Stimulated activated naive CD4-positive, alpha-beta T cell treated with Interleukin-2 at 50 U/mL for 16 hours (primary cell): ENCODE data around the gene ARMCX5.

Experiments used
- DNase-seq: peaks from one replicate; lab custom pipeline; 2025; lab: John Stamatoyannopoulos, UW

Gene ARMCX5

GRCh38 chrX:102599084-102599950 lies at the start of gene ARMCX5:
Gene ARMCX5 (plus strand): TSS chrX:102599515. CDS start chrX:102602142, 2,627 bp downstream.
- peak; percentile 67 for DNase-seq

DNA sequence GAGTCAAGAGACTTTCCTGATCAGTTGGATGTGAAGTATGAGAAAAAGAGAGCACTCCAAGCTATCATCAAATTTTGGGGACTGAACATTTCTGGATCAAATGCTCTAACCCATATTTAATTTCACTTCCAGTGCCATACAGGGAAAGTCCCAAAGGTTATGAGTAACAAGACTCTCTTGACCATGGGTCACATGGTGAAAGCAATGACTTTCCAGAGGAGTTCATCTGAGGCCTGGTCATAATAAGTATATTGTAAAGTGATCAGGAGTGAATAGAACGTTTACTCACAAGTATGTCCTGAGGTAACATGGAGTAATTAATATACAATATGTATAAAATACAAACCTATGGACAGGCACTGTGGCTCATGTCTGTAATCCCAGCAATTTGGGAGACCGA lies 40.7 kb upstream of the ARMCX5 start:
- DNase-seq = no peak

DNA sequence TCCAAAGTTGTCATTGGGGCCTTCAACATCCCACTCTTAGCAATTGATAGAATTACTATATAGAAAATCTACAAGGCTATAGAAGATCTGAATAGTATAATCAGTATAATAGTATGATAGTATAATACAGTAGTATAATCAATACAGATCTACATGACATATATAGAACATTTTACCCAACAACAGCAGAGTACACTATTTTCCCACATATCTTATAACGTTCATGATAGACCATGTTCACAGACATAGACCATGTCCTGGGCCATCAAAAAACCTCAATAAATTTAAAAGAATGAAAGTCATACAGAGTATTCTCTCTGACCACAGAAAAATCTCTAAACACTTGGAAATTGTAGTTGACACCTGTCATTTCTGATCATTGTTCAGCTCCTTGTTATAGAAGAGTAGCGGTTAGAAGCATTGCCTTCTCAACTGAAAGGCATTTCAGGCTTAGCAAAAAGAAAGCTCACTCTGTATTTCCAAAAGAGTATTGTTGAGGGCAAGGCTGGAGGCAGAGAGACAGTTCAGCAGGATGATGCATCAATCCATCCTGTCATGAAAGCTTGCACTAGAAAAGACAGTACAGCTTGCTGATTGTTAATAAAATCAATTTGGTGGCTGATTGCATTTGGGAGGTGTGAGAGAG lies 38.8 kb upstream of the ARMCX5 start:
- DNase-seq = no peak

GRCh38 chrX:102580891-102581290 lies 18.4 kb upstream of the ARMCX5 start:
- DNase-seq = no peak

GRCh38 chrX:102593367-102593766 lies 5.9 kb upstream of the ARMCX5 start:
- no peak for DNase-seq

DNA sequence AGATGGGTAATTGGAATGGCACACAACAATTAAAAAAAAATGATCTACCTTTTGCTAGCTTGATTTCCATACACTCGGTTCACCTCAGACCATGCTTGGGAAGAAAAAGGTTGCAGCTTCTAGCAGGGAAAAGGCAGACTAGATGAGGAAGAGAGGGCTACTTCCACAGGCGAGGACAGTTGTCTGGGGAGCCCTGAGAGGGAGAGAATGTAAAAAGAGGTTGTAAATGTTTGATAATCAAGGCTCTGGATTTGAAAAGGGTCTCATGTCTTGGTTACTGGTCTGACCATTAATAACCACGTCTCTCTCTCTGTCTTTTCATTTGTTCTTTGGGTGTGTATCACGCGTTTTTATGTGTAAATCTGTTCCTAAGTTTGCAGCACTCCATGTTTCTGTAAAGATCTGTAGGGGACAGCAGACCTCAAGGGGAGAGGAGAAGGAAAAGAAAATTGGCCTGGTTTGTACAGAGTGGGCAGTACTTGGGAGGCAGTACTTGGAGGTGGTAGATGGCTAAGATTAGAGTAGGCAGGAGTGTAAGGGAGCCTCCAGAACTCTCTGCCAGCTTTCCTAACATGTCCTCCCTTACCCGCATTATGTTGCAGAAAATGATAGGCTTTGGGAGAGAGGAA lies 750 bp downstream of the ARMCX5 start:
- no peak for DNase-seq

DNA sequence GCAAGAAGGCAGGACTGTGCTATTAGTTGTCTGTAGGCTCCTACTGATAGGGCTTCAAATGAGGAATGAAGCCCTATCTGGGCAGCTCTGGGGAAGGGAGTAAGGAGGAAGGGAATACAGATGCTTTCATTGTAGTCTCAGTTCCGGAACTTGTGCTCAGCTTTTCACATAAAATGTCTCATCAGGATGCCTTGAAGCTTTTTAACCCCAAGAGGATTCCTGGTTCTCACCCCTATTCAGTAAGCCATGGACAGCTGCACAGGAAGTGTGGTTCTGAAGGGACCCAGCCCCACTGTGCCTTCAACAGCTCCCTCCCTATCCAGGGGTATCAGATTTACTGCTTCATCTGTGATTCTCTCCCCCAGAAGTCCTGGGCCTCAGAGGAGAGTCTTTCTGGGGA lies 5.0 kb downstream of the ARMCX5 start:
- no peak for DNase-seq

DNA sequence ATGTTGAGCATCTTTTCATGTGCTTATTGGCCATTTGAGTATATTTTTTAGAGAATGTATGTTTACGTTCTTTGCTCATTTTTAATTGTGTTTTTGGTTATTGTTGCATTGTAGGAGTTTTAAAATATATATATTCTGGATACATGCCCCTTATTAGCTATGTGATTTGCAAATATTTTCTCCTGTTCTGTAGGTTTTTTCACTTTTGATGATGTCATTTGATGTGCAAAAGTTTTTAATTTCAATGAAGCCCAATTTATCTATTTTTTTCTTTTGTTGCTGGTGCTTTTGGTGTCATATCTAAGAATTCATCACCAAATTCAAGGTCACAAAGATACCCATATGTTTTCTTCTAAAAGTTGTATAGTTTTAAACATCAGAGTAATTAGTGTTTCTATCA lies 6.8 kb downstream of the ARMCX5 start:
- no peak for DNase-seq

- DNase-seq = no peak
These were observed 11.6 kb downstream of the ARMCX5 start for GRCh38 chrX:102610905-102611304.

DNA sequence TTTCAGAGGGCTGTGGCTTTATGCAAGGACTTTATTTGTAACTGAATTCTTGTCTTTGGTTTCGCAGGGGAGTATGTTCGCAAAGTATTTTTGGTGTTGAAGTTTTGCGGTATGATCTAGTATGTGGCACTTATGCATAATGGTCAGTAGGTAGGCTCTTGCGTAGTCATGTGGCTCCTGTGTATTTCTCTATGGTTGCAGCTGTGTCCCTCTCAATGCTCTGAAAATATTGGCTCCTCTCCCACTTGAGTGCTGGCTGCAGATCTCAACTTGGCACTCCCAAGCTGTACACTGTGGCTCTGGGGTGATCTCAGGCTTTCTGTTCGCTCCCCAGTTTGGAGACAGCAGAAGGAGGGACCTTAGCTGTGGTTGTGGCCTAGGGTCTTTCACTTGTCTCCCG lies 24.8 kb downstream of the ARMCX5 start:
- no peak for DNase-seq

DNA sequence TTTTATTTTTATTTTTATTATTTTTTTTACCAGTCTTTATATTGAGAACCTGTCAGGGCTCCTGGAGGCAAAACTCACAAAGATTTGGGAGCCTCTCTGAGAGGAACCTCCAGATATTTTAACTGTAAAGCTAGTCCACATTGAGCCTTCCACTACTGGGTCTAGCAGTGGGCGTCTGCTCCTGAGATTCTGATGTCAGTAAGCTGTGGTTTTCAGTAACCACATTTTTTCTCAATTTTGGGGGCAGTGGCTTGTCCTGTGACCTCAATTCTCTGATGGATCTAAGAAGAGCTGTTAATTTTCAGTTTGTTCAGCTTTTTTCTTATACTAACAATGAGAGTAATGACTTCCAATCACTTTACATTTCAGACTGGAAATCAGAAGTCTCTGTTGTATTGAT lies 28.3 kb downstream of the ARMCX5 start:
- DNase-seq = no peak

DNA sequence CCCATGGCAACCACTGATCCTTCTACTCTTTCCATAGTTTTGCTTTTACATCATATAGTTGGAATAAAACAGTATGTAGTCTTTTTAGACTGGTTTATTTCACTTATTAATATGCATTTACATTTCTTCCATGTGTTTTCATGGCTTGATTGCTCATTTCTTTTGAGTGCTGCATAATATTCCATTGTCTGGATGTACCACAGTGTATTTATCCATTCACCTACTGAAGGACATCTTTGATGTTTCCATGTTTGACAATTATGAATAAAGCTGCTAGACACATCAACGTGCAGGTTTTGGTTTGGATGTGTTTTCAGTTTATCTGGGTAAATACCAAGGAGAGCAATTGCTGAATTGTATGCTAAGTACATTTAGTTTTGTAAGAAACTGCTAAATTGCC lies 38.2 kb downstream of the ARMCX5 start:
- DNase-seq = no peak

GRCh38 chrX:102650903-102651241 lies 51.6 kb downstream of the ARMCX5 start:
- DNase-seq = no peak

DNA sequence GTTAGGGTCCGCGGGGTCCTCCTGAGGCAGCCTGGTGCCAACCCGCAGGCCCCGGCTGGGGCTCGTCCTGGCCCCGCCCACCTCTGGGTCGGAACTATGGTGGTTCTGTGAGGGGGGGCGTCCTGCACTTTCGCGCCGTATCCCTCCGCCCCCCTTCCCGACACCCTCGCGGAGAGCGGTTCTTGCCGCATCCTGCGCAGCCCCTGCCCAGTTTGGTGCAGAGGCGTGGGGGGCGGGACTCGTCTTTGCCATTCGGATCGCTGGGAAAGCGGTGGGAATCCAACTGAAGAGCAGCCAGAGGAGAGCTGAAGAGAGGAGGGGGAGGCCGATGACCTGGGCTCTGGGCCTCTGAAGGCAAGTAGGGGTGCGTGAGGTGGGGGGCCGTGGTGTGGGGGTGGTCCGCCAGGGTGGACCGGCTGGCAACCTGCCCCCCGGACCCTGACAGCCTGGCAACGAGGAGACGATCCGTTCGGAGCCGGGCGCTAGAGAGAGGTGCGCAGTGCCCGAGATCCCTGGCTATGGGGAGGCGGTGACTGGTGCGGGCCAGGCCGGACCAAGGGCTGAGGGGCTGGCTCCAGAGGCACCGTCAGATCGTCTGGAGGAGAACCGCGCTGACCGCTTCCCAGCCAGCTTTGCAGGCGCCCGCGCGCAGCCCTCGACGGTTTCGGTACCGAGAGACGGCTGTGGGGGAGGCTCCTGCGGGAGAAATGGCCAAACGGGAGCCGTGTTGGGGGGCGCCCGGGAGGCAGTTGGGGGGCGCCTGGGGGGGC lies 52.1 kb downstream of the ARMCX5 start, which contains the start of gene GPRASP1:
Gene GPRASP1 (plus strand): TSS at position 242 of the 770 bp plus-strand sequence. CDS start 2,431 bp downstream, outside the sequence.
- DNase-seq = peak; percentile 21

DNA sequence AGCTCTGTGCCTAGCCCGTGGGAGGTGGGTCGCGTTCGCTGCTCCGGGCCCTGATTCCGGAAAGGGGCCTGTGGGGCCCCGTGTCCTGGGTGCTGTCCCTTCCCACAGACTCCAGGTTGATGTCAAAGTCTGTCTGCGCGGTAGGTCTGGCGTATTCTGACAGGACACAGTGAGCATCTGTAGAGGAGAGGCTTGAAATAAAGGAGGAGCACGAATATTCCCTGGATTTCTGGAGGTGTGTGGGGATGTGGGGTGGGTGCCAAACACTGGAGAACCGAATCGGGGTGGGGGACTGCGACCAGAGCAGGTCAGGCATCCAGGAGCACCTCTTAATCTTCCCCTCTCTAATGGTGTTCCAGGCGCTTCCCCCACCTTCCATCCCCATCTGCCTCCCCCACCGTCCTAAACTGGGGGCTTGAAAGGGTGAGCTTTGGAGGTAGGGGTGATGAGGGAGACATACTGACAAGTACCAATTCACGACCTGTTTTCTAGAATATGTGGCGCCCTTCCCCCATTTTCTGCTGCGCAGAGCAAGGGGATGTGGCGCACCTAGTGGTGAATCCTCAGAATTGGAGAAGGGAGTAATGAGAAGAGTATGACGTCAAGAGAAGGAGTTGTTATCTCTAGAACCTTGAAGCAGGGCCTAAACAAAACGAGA lies 52.8 kb downstream of the ARMCX5 start:
- DNase-seq = peak; percentile 31
